ENCODE data around the gene DYNC2LI1.

The DYNC2LI1 gene

GRCh38 chr2:43846140-43846793 lies 72.4 kb downstream of the DYNC2LI1 start:
- DNase-seq (ENCODE audit: low spot score): no peak

- DNase-seq (ENCODE audit: low spot score): no peak
Measured at GRCh38 chr2:43848214-43848613, 74.4 kb downstream of the DYNC2LI1 start.

GRCh38 chr2:43851011-43851980 lies 77.5 kb downstream of the DYNC2LI1 start:
- DNase-seq (ENCODE audit: low spot score): no peak

GRCh38 chr2:43852196-43852730 lies 78.4 kb downstream of the DYNC2LI1 start:
- no peak for DNase-seq (ENCODE audit: low spot score)

GRCh38 chr2:43853141-43854081 lies 79.6 kb downstream of the DYNC2LI1 start:
- no peak for DNase-seq (ENCODE audit: low spot score)

GRCh38 chr2:43854671-43855070 lies 80.8 kb downstream of the DYNC2LI1 start:
- DNase-seq (ENCODE audit: low spot score): no peak

GRCh38 chr2:43855292-43855691 lies 81.5 kb downstream of the DYNC2LI1 start:
- DNase-seq (ENCODE audit: low spot score): no peak

Data from cerebellar cortex (tissue), 1 donor.